Fibroblast of lung (primary cell): ENCODE data around the gene FADD. TPM values are rescaled to one million over a fixed set of nuclear protein-coding genes. Genes with fewer than 3 reads are reported as not detected.
A peak's percentile ranks its signal among the peaks of the same experiment; 100 is the strongest.
"Not testable (repeated sequence)": the region's sequence is repeated elsewhere in the genome, so short reads cannot be mapped to it uniquely, and the experiment has no call there.

Experiments
- DNase-seq, 2 donors: peaks; one replicate each; pipeline versions ENCODE4 v3.0.0 to v3.0.0-alpha.2; 2010; ENCODE audit warnings: low read depth in 2 of 2
- H2AFZ ChIP-seq: 2 replicates; pipeline ENCODE4 v1.5.1; 2012; ENCODE audit warnings: low read length, control low read depth, inconsistent platforms
- H3K27ac ChIP-seq: 2 replicates; pipeline ENCODE4 v1.5.1; 2011; ENCODE audit warnings: low read length, control low read depth; ENCODE audit not compliant: insufficient read depth
- H3K27me3 ChIP-seq: 2 replicates; pipeline ENCODE4 v1.5.1; 2011; ENCODE audit warnings: mild to moderate bottlenecking, low read length; ENCODE audit not compliant: control insufficient read depth, insufficient read depth
- H3K36me3 ChIP-seq: 2 replicates; pipeline ENCODE4 v1.5.1; 2011; ENCODE audit warnings: low read length; ENCODE audit not compliant: control insufficient read depth, insufficient read depth
- H3K4me1 ChIP-seq: 2 replicates; pipeline ENCODE4 v1.5.1; 2011; ENCODE audit warnings: low read length; ENCODE audit not compliant: control insufficient read depth, insufficient read depth; ENCODE audit errors: extremely low read depth
- H3K4me2 ChIP-seq: 2 replicates; pipeline ENCODE4 v1.5.1; 2011; ENCODE audit warnings: low read length, control low read depth; ENCODE audit not compliant: insufficient read depth; ENCODE audit errors: extremely low read depth
- H3K4me3 ChIP-seq, 4 experiments: fragments of 200-600 bp in 1 of 4; sonication (generic) in 1 of 4; replicated peaks in 1 of 4; 2 replicates each; pipeline ENCODE4 v1.5.1; 2011 to 2016; ENCODE audit warnings: low read length in 4 of 4, low read depth in 3 of 4, mild to moderate bottlenecking in 3 of 4, control low read depth in 2 of 4, inconsistent platforms in 1 of 4, mixed read lengths in 1 of 4; ENCODE audit not compliant: insufficient read depth in 1 of 4; ENCODE audit errors: control extremely low read depth in 1 of 4
- H3K79me2 ChIP-seq: 2 replicates; pipeline ENCODE4 v1.5.1; 2012; ENCODE audit warnings: mild to moderate bottlenecking, low read length, inconsistent platforms; ENCODE audit not compliant: control insufficient read depth, insufficient read depth
- H3K9ac ChIP-seq: 2 replicates; pipeline ENCODE4 v1.5.1; 2011; ENCODE audit warnings: mild to moderate bottlenecking, low read length, control low read depth; ENCODE audit not compliant: insufficient read depth
- H3K9me3 ChIP-seq: 2 replicates; pipeline ENCODE4 v1.5.1; 2012; ENCODE audit warnings: low read depth, low read length; ENCODE audit not compliant: control insufficient read depth, insufficient read depth
- H4K20me1 ChIP-seq: 2 replicates; pipeline ENCODE4 v1.5.1; 2011; ENCODE audit warnings: low read length; ENCODE audit not compliant: control insufficient read depth, insufficient read depth; ENCODE audit errors: extremely low read depth
- EZH2 ChIP-seq: IDR thresholded peaks from 2 replicates; pipeline ENCODE4 v1.5.1; 2012; ENCODE audit warnings: low read length, control low read depth, mild to moderate bottlenecking; ENCODE audit errors: missing control alignments
- polyA plus RNA-seq, 2 donors: library from polyadenylated mRNA; depleted of rRNA in 1 of 2; stranded (reverse) in 1 of 2; unstranded in 1 of 2; fragments of >200 nt; gene quantifications; 2 replicates each; pipeline ENCODE4 v1.2.1, GENCODE V29; 2011 to 2012; ENCODE audit warnings: missing spikeins in 1 of 2
- total RNA-seq: library from RNA; depleted of rRNA; stranded (reverse); fragments of >200 nt; gene quantifications from 2 replicates; pipeline ENCODE4 v1.2.1, GENCODE V29; 2014
- TF ChIP-seq, protein P1 (sequence below), 2 donors: IDR thresholded peaks in 1 of 2; conservative IDR thresholded peaks in 1 of 2; 1 replicate in 1 of 2; 2 replicates in 1 of 2; pipeline ENCODE4 v1.5.1; 2011 to 2012; ENCODE audit warnings: low read length in 2 of 2, control low read depth in 1 of 2, inconsistent platforms in 1 of 2, low read depth in 1 of 2, mild to moderate bottlenecking in 1 of 2

The FADD gene
- total and polyA plus RNA-seq, 2 donors (not counting 1 experiment from before 2014, with no cell fraction given): 26.3 to 32.0 TPM

DNA sequence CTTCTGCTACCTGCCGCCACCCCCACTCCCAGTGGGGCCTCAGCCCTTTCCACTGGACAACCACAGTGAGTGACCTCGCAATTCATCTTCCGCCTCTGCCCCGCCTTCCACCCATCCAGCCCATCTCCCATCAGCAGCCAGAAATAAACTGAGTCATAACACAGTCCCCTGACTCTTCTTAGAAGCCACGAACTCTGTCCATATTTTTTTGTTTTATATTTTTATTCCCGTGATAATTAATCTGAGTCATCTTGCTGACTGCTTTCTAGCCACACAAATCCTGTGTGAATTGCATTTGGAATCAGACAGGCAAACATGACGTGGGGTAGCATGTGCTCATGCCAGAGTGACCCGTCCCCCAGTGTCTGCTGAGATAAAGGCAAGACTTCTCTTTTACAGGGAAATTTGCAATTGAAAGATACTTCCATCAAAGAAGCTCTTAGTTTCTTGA lies 7.0 kb downstream of the FADD start:
- no peaks in the 10 kb centered on the region for H3K9me3 ChIP-seq
- H3K4me2 ChIP-seq: no peak overlapping the region
- H3K9ac ChIP-seq: no peak overlapping the region
- H3K4me1 ChIP-seq: peaks cover 3% of the 10 kb centered on the region
- peaks cover 25% of the 10 kb centered on the region for H3K79me2 ChIP-seq
- peaks cover 15% of the 10 kb centered on the region for H3K36me3 ChIP-seq
- no peak overlapping the region for H2AFZ ChIP-seq
- no peaks in the 10 kb centered on the region for H4K20me1 ChIP-seq
- DNase-seq: peak; percentile 46 to 83
- no peaks in the 10 kb centered on the region for H3K27me3 ChIP-seq
- H3K27ac ChIP-seq: no peak overlapping the region
- TF ChIP-seq, protein P1, sequence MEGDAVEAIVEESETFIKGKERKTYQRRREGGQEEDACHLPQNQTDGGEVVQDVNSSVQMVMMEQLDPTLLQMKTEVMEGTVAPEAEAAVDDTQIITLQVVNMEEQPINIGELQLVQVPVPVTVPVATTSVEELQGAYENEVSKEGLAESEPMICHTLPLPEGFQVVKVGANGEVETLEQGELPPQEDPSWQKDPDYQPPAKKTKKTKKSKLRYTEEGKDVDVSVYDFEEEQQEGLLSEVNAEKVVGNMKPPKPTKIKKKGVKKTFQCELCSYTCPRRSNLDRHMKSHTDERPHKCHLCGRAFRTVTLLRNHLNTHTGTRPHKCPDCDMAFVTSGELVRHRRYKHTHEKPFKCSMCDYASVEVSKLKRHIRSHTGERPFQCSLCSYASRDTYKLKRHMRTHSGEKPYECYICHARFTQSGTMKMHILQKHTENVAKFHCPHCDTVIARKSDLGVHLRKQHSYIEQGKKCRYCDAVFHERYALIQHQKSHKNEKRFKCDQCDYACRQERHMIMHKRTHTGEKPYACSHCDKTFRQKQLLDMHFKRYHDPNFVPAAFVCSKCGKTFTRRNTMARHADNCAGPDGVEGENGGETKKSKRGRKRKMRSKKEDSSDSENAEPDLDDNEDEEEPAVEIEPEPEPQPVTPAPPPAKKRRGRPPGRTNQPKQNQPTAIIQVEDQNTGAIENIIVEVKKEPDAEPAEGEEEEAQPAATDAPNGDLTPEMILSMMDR (conservative IDR thresholded peaks at IDR 0.05 in 1 of 2, IDR thresholded peaks at IDR 0.05 in 1 of 2; ENCODE audit: low read depth in 1 of 2, low read length in 2 of 2): no peak
- TF ChIP-seq EZH2: no peak
- no peak overlapping the region for H3K4me3 ChIP-seq

DNA sequence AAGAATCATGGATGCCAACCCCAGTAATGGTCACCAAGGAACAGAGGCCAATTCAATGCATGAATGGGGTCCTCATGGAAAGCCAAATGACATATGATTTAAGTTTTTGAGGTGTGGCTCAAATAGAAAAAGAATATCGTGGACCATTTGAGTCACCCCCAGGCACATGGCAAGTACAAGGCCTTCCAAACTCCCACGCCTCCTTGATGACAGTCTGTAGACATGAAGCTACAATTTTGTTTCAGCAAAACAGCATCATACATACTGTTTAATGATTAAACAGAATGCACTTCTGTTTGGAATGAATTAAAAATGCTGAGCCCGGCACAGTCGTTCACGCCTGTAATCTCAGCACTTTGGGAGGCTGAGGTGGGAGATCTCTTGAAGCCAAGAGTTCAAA lies 7.4 kb downstream of the FADD start:
- Histone ChIP-seq H3K4me2 (no peak overlapping the region), H2AFZ (no peak overlapping the region), H3K4me3 (no peak overlapping the region), H3K27me3 (no peaks in the 10 kb centered on the region), H3K27ac (no peak overlapping the region), H3K9me3 (no peaks in the 10 kb centered on the region), H3K4me1 (peaks cover 2% of the 10 kb centered on the region), H3K36me3 (peaks cover 14% of the 10 kb centered on the region), H3K79me2 (peaks cover 20% of the 10 kb centered on the region), H4K20me1 (no peaks in the 10 kb centered on the region), H3K9ac (no peak overlapping the region)
- TF ChIP-seq, protein P1 (conservative IDR thresholded peaks at IDR 0.05 in 1 of 2, IDR thresholded peaks at IDR 0.05 in 1 of 2; ENCODE audit: low read depth in 1 of 2, low read length in 2 of 2): no peak
- no peak for TF ChIP-seq EZH2
- DNase-seq: peak in 1 of 2 donors; percentile 45

DNA sequence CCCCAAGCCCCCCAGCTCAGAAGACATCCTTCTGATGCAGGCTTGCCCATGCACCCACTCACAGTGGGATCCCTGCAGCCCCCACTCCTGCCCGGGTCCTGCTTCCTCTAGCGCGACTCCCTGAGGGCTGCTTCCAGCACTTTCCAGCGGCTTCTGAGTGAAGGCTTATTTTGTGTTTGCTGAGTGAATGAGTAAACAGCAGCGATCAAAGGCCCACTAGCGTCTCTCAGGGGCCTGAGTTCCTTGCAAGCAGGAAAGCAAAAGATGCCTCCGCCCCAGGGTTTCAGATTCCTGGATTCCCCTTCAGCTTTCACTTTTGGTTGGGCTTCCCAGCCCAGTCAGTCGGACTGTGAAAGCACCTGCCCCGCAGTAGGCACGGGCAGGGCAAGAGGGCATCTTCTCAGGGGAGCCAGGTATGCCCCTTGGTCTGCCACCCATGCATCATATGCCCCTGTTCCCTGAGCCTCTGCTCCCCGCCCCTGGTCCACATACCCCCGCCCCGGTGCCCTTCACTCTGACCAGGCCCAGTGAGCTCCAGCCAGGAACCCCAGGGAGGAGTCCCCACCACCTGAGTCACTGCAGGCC lies 9.2 kb downstream of the FADD start:
- Histone ChIP-seq H3K9me3 (no peaks in the 10 kb centered on the region), H3K9ac (no peak overlapping the region), H3K4me2 (no peak overlapping the region), H3K4me3 (no peak overlapping the region), H3K36me3 (peaks cover 5% of the 10 kb centered on the region), H2AFZ (peak overlapping the region; percentile 33), H3K4me1 (peaks cover 2% of the 10 kb centered on the region), H3K27me3 (no peaks in the 10 kb centered on the region), H3K79me2 (peaks cover 5% of the 10 kb centered on the region), H4K20me1 (no peaks in the 10 kb centered on the region), H3K27ac (no peak overlapping the region)
- no peak for DNase-seq
- TF ChIP-seq, protein P1 (conservative IDR thresholded peaks at IDR 0.05 in 1 of 2, IDR thresholded peaks at IDR 0.05 in 1 of 2; ENCODE audit: low read depth in 1 of 2, low read length in 2 of 2): no peak
- no peak for TF ChIP-seq EZH2

DNA sequence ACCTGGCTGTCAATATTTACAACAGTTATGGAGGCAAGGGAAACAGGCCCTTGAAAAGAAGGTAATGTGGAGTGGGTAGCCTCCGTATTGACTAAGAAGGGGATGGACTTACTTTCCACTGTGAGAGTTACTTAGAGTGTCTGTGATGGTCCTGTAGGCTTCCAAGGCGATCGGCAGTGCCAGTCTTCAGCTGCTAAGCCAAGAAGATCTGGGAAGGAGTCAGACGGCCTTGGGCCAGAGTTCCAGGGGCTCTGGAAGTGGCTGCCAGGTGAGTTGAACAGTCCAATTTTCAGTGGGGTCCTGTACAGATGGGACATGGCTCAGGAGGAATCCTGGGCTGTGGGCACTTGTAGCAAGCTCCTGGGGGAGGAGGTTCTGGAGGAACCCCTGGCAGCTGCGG lies 14.3 kb downstream of the FADD start:
- not testable (repeated sequence) for H3K79me2 ChIP-seq, H3K9ac ChIP-seq, H2AFZ ChIP-seq, DNase-seq, H3K4me1 ChIP-seq, H3K27me3 ChIP-seq, H3K9me3 ChIP-seq, H4K20me1 ChIP-seq, H3K36me3 ChIP-seq, H3K4me3 ChIP-seq, H3K27ac ChIP-seq, H3K4me2 ChIP-seq

DNA sequence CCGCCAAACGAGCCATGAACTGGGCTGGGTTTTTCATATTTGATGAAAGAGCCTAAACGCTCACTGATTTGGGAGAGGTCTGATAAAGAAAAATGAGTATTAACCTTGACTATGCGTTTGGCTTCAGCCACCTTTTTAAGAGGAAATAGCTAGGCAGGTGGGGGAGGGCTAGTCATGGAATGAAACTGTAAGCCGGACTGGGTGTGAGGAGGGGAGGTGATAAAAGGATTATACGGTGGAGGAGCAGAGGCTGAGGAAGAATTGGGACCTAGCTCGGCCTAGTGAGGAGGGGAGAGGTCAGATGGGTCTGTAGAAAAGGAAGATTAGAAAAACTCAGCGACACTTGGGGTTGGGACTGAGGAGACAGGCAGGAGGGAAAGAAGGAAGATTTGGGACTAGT lies 15.0 kb downstream of the FADD start:
- not testable (repeated sequence) for H4K20me1 ChIP-seq, H3K36me3 ChIP-seq, H3K79me2 ChIP-seq, H3K4me3 ChIP-seq, H3K27ac ChIP-seq, H3K4me1 ChIP-seq, H3K9me3 ChIP-seq, DNase-seq, H3K4me2 ChIP-seq, H2AFZ ChIP-seq, H3K9ac ChIP-seq, H3K27me3 ChIP-seq
